NCI-H146 treated with DMSO at 0.1 percent for 48 hours (cell line): ENCODE data around the gene CA12.
"Not testable (repeated sequence)": the region's sequence is repeated elsewhere in the genome, so short reads cannot be mapped to it uniquely, and the experiment has no call there.

Experiments
- DNase-seq: peaks from one replicate; lab custom pipeline; 2025; ENCODE audit not compliant: unreplicated experiment; lab: John Stamatoyannopoulos, UW

CA12 gene

DNA sequence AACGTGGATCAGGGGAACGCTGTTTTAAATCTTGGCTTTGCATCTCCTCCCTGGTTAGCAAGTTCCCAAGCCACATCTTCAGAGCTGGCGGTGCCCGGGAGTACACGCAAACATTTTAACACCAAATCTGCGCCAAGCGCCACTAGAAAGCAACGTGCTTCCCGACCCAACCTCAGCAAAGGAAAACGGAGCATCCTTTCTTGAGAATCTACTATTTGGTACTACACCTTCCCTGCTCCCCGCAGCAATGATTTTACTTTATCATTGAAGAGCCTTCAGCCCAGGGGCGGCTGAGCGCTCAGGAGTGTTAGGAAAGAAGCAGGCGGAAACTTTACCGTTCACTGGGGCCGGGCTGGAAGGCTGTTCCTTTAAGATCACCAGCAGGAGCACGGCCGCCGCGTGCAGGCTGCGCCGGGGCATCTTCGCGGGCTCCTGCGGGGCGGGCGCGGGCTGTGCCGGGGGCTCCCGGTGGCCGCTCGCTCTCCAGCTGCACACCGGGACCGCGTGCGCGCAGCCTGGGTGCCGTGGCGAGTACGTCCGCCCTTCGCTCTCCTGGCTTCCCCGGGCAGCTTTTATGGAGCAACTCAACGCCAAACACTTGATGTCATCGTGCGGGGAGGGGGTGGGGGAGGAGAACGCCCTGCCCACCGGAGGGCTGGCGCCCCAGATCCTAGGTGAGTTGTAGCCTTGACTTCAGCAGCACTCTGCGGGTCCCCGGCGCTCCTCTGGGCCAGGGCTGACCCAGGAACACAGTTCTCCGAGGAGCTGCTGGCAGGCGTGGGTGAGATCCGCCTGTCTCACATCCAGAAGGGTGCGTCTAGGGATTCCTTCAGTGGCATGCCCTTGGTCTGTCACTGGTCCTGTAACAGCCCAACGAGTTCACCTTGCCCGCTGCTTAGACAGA is at the start of gene CA12:
Gene CA12 (minus strand): TSS at position 546 of the 904 bp plus-strand sequence. CDS start 126 bp downstream, at position 420.
- DNase-seq, result peak; percentile 4

DNA sequence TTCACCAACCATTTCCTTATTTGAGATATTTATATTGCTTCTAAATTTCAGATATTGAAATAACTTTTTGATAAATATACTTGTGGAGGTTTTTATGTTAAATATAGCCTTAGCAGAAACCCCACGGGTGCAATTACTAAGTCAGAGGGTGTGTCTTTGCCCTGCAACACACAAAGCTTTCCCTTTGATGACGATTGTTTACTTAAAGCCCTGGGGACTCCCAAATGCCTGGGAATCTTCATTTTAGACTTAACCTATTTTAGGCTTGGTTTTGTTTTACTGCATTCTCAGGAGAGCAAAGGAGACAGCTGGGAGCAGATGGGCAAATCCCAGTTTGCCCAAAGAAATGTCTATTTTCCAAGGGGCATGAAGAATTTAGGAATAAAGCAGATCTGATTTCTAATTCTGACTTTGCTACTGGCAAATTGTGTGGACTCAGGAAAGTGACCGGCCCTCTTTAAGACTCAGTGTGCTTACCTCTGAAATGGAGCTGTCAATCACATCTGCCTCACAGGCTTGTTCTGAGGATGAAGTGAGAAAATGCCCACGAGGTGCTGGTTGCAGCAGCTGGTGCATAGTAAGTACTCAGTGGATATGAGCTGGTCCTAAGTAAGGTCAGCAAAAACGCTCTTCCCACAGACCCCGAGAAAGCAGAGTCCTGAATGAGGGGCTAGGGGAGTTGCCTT is 49.3 kb upstream of the CA12 start:
- peak; percentile 4 for DNase-seq

DNA sequence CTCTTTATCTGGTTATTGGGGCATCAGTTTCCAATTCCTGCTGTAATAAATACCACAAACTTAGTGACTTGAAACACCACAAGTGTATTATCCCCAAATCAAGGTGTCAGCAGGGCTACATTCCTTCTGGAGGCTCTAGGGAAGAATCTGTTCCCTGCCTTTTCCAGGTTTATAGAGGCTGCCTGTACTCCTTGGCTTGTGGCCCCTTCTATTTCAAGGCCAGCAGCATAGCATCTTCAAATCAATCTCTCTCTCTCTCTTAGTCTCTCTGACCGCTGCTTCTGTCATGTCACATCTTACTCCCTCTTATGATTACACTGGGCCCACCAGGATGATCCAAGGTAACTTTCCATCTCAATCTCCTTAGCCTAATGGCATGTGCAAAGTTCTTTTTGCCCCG is 44.9 kb upstream of the CA12 start:
- DNase-seq, result no peak

DNA sequence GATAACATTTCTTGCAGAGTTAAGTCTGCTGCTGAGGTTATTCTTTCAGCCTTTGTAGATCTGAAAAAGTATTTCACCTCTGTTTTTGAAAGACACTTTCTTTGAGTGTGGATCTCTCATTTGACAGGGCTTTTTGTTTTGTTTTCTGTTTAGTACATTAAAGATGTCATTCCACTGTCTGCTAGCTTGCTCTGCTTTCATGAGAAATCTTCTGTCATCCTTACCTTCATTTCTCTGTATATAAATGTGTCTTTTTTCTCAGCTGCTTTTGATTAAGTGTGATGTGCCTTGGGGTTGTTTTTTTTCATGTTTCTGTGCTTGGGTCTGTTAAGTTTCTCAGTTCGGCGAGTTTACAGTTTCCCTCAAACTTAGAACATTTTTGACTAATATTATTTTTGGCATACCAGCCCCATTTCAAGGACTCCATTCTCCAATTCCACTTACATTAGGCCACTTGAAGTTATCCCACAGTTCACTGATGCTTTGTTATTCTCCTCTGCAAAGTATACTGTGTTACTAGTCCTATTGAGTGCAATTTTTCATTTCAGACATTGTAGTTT is 43.9 kb upstream of the CA12 start:
- no peak for DNase-seq

DNA sequence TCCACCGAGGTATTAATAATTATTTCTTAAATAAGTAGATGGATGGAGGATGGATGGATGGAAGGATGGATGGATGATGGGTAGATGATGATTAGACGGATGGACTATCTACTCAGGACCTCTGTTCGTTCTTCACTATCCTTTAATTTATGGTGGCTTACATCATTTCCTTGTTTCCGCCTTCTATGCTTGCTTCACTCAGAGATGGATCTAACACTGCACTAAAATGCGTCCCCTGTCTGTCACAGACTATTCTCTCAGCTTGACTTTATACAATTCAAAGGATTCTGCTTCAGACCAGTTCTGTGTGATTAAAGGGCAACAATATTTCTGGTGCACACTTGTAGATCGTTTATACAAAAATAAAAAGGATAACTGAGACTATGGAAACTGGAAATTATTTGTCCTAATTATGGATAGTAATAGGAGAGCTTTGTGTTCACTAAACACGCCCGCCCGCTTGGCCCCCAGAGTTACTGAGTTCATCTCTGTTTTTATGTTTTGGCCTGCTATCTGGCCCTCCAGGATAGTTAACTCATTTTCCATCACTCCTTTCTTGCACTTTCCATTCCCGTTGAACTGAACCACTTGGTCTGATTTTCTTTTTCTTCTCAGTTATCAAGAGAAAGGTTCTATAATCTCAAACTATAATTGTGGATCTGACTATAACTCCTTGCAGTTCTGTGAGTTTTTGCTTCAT is 41.4 kb upstream of the CA12 start:
- no peak for DNase-seq

- DNase-seq, result no peak
Measured at GRCh38 chr15:63421433-63421832, 39.8 kb upstream of the CA12 start.

DNA sequence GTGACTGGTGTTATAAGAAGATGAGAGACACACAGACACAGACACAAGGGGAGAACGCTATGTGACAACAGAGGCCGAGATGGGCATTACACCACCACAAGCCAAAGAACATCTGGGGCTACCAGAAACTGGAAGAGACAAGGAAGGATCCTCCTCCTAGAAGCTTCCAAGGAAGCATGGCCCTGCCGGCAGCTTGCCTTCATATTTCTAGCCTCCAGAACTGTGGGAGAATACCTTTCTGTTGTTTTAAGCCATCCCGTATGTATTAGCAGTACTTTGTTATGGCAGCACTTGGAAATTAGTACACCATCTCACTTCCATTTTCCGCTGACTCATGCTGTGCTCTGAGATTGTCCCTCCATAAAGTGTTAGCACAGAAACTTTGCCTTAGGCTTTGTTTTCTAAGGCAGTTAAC is 38.7 kb upstream of the CA12 start:
- no peak for DNase-seq

DNA sequence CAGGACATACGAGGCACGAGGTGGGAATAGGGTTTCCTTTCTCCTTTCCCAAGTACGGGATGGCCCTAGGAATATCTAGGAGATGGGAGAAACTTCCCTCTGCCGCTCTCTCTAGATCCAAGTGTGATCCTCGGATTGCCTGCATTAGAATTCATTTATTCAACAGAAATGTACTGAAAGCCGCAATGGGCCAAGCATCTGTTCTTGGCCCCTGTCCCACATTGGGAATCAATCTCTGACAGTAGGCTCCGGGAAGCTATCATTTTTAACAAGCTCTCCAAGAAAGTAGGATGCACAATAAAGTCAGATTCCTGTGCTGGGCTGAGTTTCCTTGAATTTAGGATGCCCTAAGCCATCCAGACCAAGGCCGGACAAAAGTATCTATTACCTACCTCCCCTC is 37.2 kb upstream of the CA12 start:
- no peak for DNase-seq

GRCh38 chr15:63417721-63418120 is 36.1 kb upstream of the CA12 start:
- no peak for DNase-seq

DNA sequence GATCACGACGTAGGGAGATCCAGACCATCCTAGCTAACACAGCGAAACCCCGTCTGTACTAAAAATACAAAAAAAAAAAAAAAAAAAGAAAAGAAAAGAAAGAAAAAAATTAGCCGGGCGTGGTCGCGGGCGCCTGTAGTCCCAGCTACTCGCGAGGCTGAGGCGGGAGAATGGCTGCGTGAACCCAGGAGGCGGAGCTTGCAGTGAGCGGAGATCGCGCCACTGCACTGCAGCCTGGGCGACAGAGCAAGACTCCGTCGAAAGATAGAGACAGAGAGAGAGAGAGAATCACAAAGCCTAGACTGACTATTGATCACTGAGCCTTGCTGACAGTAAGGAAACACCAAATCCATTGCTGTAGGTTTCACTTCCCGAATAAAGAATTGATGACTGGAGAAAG is 35.6 kb upstream of the CA12 start:
- DNase-seq, result not testable (repeated sequence)

DNA sequence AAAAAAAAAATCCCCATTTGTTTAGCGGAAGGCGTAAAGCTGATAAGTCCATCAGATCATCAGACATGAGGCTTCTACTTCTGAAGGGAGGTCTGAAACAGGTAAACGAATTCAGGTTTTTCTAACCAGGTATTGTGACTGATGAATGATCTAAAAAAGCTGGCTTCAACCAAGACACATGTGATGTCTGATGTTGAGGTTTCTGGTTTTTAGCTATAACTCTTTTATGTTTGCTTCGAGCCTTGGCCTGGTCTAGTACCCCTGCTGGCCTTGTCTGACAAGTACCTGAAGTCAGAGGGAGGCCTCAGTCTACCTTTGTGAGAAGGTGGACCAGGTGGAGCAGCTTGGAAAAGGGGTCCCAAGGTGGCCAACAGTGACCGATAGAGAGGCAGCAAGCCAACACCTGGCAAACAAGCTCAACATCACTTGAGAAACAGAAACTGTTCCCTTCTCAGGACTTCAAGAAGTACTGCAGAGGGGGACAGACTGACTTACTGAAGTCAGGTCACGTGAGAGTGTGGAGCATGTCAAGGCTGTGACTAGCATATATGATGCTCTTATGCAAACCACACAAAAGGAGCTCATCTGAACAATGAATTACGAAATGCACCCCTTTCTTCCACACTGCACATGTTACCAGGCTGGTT is 33.0 kb upstream of the CA12 start:
- DNase-seq, result no peak

DNA sequence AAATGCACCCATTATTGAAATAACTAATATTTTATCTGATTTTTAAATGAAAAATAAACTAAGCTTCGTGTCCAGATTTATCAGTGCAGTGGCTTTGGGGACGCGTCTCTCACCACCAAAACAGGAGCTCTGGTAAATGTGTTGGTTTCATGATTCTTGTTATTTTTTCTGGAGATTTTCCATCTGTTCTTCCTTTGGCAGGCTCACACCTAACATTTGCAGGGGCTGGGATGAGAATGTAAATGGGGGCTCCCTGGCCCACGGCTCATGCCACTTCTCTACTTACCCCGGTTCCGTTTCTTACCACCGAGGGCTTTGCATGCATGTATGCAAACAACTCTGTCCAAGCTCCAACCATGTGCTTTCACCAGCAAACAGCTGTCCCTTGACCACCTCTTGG is 30.9 kb upstream of the CA12 start:
- no peak for DNase-seq

DNA sequence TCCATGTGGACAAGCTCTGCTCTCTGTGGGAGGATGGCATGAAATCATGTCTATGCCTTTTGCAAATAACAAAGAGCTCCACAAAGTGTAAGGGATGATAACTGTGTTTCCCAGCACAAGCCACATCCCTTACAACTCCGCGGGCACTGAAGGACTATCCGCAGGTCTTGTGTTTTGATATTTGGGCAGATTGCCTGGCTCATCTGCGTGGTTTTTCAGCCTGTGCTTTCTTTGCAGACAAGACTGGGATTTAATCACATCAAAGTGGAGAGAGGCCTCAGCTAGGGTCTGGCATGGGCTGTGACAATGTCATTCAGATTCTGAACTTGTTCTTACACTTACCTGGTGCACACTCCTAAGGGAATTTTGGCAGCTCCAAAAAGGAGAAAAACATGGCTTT is 30.2 kb upstream of the CA12 start:
- no peak for DNase-seq

DNA sequence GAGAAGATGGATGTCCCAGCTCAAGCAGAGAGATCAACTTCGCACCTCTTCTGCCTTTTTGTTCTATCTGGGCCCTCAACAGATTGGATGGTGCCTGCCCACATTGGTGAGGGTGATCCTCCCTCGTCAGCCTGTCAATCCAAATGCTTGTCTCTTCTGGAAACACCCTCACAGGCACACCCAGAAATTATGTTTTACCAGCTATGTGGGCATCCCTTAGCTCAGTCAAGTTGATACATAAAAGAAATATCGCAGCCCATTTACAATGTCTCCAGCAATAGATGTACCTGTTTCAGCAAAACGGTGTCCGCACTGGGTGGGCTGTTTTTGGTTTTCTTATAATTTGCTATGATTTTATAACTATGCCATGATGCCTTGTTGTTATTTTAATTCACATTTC is 27.5 kb upstream of the CA12 start:
- no peak for DNase-seq

DNA sequence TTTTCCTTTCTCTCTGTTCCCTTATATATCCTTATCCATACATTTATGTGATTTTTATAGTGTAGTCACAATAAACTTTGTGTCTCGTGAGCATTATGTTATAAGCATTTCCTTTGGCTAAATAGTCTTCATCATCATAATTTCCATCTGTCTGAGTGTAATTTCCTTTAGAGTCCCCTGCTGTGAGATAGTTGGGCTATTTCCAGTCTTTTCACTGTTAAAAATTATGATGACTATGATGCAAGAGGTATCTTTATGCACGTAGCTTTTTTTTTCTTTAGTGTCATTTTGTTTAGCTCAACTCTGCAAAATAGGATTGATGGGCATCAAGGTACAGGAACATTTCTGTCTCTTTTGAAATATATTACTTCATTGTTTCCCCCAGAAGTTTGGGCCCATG is 26.9 kb upstream of the CA12 start:
- no peak for DNase-seq

- DNase-seq, result peak; percentile 21
Measured at GRCh38 chr15:63407612-63408011, 26.0 kb upstream of the CA12 start.

GRCh38 chr15:63405683-63406390 is 24.2 kb upstream of the CA12 start:
- no peak for DNase-seq

DNA sequence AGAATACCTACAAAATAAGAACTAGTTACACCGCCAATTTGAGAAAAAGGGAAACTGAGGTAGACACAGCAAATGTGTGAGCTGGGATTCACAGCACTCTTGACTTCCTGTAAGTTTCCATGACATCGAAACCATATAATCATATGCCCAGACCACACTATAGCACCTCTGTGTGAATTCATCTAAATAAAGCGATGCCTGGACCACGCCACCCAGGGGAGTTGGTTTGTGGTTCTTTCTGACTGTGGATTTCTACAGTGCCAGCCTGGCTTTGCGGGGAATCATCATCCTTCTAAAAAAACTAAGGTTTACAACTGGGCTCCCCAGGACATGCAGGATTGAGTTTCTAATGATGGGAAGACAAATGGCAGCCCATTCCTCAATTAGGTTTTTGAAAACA is 23.5 kb upstream of the CA12 start:
- DNase-seq, result no peak

DNA sequence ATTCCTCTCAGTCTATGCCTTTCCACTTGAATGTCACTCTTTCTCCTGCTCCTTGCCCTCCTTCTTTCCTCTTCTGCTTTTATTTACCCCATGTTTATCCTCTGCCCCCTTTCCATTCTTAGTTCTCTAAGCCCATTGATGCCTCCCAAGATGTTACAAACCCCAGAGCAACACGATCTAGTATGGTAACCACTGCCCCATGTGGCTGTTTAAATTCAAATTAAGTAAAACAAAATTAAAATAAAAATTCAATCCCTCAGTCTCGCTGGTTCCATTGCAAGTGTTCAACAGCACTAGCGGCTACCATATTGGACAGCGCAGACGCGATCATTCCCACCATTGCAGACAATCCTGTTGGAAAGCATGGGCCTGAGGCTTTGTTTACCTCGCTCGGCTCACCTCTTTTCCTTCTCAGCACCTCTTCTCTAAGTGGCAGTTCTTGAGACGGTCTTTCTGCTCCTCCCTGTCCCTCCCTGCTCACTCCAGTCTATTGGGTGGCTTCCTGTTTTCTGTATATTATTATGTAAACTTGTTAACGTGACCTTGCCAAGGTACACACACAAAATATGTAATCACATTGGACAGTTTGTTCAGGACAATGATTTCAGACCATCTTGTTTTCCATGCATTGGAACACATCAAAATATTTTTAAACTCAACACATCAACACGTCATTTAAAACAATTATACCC is 21.8 kb upstream of the CA12 start:
- no peak for DNase-seq
